SK-N-SH treated with all-trans-retinoic acid at 6 μM for 48 hours (cell line): ENCODE results near the gene DCTN5.

Experiments used
- ATAC-seq: fragments of 200-7000 bp; cut with Tn5 transposase; 3 replicates; pipeline ENCODE4 v1.9.1; 2020; ENCODE audit warnings: mild to moderate bottlenecking, moderate library complexity
- ARNTL ChIP-seq: fragments of 450-650 bp; formaldehyde crosslinking; IDR thresholded peaks from 2 replicates; pipeline ENCODE4 v1.5.0; 2020; ENCODE audit warnings: low read depth, mild to moderate bottlenecking, moderate library complexity, borderline replicate concordance
- BACH2 ChIP-seq: fragments of 250-450 bp; sonication (Bioruptor Pico); IDR thresholded peaks from 2 replicates; pipeline ENCODE4 v1.9.0; 2021; ENCODE audit warnings: mild to moderate bottlenecking, borderline replicate concordance
- CREB5 ChIP-seq: fragments of 250-450 bp; sonication (Bioruptor Pico); IDR thresholded peaks from 2 replicates; pipeline ENCODE4 v1.5.1; 2020; ENCODE audit warnings: low read depth, mild to moderate bottlenecking, moderate library complexity
- CSDC2 ChIP-seq: fragments of 250-450 bp; sonication (Bioruptor Pico); IDR thresholded peaks from 2 replicates; pipeline ENCODE4 v1.5.0; 2020; ENCODE audit warnings: mild to moderate bottlenecking, moderate library complexity
- ESRRG ChIP-seq: fragments of 250-450 bp; sonication (Bioruptor Pico); IDR thresholded peaks from 2 replicates; pipeline ENCODE4 v1.6.1; 2021; ENCODE audit warnings: mild to moderate bottlenecking
- GLIS3 ChIP-seq: fragments of 250-450 bp; sonication (Bioruptor Pico); IDR thresholded peaks from 2 replicates; pipeline ENCODE4 v1.5.0; 2020; ENCODE audit warnings: mild to moderate bottlenecking, moderate library complexity
- ISL1 ChIP-seq: fragments of 250-450 bp; sonication (Bioruptor Pico); IDR thresholded peaks from 2 replicates; pipeline ENCODE4 v2.1.2; 2022; ENCODE audit warnings: mild to moderate bottlenecking, moderate library complexity
- POU6F1 ChIP-seq: fragments of 250-450 bp; sonication (Bioruptor Pico); IDR thresholded peaks from 2 replicates; pipeline ENCODE4 v1.8.0; 2021; ENCODE audit warnings: low read depth, mild to moderate bottlenecking, moderate library complexity, borderline replicate concordance
- RARB ChIP-seq: fragments of 250-450 bp; sonication (Bioruptor Pico); IDR thresholded peaks from 2 replicates; pipeline ENCODE4 v1.8.0; 2021; ENCODE audit warnings: mild to moderate bottlenecking, moderate library complexity
- TCF4 ChIP-seq: fragments of 250-450 bp; sonication (Bioruptor Pico); IDR thresholded peaks from 2 replicates; pipeline ENCODE4 v1.8.0; 2021; ENCODE audit warnings: mild to moderate bottlenecking, moderate library complexity, borderline replicate concordance
- TOX ChIP-seq: fragments of 250-450 bp; sonication (Bioruptor Pico); IDR thresholded peaks from 2 replicates; pipeline ENCODE4 v1.8.0; 2021; ENCODE audit warnings: mild to moderate bottlenecking, moderate library complexity, borderline replicate concordance
- ZC3H10 ChIP-seq: fragments of 250-450 bp; sonication (Bioruptor Pico); IDR thresholded peaks from 2 replicates; pipeline ENCODE4 v1.5.1; 2021; ENCODE audit warnings: mild to moderate bottlenecking, moderate library complexity
- ZFP3 ChIP-seq: fragments of 250-450 bp; sonication (Bioruptor Pico); IDR thresholded peaks from 2 replicates; pipeline ENCODE4 v1.5.0; 2020; ENCODE audit warnings: mild to moderate bottlenecking, moderate library complexity
- ZFP30 ChIP-seq: fragments of 450-650 bp; formaldehyde crosslinking; IDR thresholded peaks from 2 replicates; pipeline ENCODE4 v1.5.0; 2022; ENCODE audit warnings: mild to moderate bottlenecking, moderate library complexity
- ZNF70 ChIP-seq: fragments of 450-650 bp; formaldehyde crosslinking; IDR thresholded peaks from 2 replicates; pipeline ENCODE4 v1.5.0; 2020; ENCODE audit warnings: mild to moderate bottlenecking, moderate library complexity
- ZNF8 ChIP-seq: fragments of 450-650 bp; formaldehyde crosslinking; IDR thresholded peaks from 2 replicates; pipeline ENCODE4 v1.5.0; 2020; ENCODE audit warnings: mild to moderate bottlenecking, moderate library complexity
- TF ChIP-seq, protein P1 (sequence below): fragments of 250-450 bp; sonication (Bioruptor Pico); IDR thresholded peaks from 2 replicates; pipeline ENCODE4 v1.8.0; 2020; ENCODE audit warnings: mild to moderate bottlenecking, moderate library complexity, borderline replicate concordance
- TF ChIP-seq, protein P2 (sequence below): fragments of 250-450 bp; sonication (Bioruptor Pico); IDR thresholded peaks from 2 replicates; pipeline ENCODE4 v1.5.1; 2021; ENCODE audit warnings: mild to moderate bottlenecking, moderate library complexity

DCTN5 gene

GRCh38 chr16:23640615-23640930 lies 693 bp upstream of the DCTN5 start:
- no peak for TF ChIP-seq ZNF8 (CRISPR knock-in tag)
- TF ChIP-seq ZNF70 (CRISPR knock-in tag): no peak
- TF ChIP-seq, all 23 proteins: peak for 0

GRCh38 chr16:23642246-23642774 lies 1.0 kb downstream of the DCTN5 start:
- TF ChIP-seq ARNTL: no peak
- no peak for ATAC-seq

More at GRCh38 chr16:23640615-23640930, 693 bp upstream of the DCTN5 start:
- ATAC-seq: no peak

- TF ChIP-seq GLIS3 (CRISPR knock-in tag): no peak
- TF ChIP-seq, protein P1, sequence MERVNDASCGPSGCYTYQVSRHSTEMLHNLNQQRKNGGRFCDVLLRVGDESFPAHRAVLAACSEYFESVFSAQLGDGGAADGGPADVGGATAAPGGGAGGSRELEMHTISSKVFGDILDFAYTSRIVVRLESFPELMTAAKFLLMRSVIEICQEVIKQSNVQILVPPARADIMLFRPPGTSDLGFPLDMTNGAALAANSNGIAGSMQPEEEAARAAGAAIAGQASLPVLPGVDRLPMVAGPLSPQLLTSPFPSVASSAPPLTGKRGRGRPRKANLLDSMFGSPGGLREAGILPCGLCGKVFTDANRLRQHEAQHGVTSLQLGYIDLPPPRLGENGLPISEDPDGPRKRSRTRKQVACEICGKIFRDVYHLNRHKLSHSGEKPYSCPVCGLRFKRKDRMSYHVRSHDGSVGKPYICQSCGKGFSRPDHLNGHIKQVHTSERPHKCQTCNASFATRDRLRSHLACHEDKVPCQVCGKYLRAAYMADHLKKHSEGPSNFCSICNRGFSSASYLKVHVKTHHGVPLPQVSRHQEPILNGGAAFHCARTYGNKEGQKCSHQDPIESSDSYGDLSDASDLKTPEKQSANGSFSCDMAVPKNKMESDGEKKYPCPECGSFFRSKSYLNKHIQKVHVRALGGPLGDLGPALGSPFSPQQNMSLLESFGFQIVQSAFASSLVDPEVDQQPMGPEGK (CRISPR knock-in tag): no peak
- no peak for TF ChIP-seq CREB5 (CRISPR knock-in tag)
- TF ChIP-seq ZC3H10: no peak
- TF ChIP-seq BACH2 (CRISPR knock-in tag): no peak
- TF ChIP-seq POU6F1 (CRISPR knock-in tag): no peak
- no peak for TF ChIP-seq ZFP3 (CRISPR knock-in tag)
- no peak for TF ChIP-seq TOX
- TF ChIP-seq TCF4 (CRISPR knock-in tag): no peak
- no peak for TF ChIP-seq CSDC2 (CRISPR knock-in tag)
- TF ChIP-seq ZNF8 (CRISPR knock-in tag): no peak
- TF ChIP-seq ARNTL: no peak
- no peak for TF ChIP-seq ZFP30 (CRISPR knock-in tag)
- TF ChIP-seq RARB (CRISPR knock-in tag): no peak
- TF ChIP-seq, protein P2, sequence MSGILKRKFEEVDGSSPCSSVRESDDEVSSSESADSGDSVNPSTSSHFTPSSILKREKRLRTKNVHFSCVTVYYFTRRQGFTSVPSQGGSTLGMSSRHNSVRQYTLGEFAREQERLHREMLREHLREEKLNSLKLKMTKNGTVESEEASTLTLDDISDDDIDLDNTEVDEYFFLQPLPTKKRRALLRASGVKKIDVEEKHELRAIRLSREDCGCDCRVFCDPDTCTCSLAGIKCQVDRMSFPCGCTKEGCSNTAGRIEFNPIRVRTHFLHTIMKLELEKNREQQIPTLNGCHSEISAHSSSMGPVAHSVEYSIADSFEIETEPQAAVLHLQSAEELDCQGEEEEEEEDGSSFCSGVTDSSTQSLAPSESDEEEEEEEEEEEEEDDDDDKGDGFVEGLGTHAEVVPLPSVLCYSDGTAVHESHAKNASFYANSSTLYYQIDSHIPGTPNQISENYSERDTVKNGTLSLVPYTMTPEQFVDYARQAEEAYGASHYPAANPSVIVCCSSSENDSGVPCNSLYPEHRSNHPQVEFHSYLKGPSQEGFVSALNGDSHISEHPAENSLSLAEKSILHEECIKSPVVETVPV (CRISPR knock-in tag): no peak
- ATAC-seq: peak; percentile 25; the same call in 1 of the 3 replicates
Observed at GRCh38 chr16:23650674-23651416, 9.6 kb downstream of the DCTN5 start.

DNA sequence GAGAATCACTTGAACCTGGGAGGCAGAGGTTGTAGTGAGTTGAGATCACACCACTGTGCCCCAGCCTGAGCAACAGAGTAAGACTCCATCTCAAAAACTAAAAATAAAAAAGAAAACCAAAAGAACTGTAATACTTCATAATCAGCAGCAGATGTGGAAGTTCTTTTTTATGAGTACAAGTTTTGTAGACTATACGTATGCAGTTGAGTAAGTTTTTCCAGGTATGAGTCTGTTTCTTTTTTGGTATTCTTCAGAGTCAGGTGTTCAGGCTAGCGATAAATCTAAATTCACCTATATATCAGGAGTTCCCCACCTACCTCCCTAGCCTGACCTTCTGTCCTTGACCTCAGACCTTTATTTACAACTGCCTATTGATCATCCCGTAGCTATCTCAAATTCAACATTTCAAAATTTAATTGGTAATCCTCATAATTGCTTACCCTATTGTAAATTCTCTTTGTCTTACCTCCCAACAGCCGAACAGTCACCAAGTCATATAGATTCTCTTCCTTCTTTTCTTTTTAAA lies 10.7 kb downstream of the DCTN5 start:
- ATAC-seq: no peak

More for the DNA sequence above, 10.7 kb downstream of the DCTN5 start:
- no peak for TF ChIP-seq CSDC2 (CRISPR knock-in tag)
- TF ChIP-seq, protein P1 (CRISPR knock-in tag): no peak
- no peak for TF ChIP-seq CREB5 (CRISPR knock-in tag)
- no peak for TF ChIP-seq ISL1
- TF ChIP-seq, protein P2 (CRISPR knock-in tag): no peak
- no peak for TF ChIP-seq ZFP30 (CRISPR knock-in tag)
- no peak for TF ChIP-seq ZFP3 (CRISPR knock-in tag)
- TF ChIP-seq TCF4 (CRISPR knock-in tag): no peak
- no peak for TF ChIP-seq TOX
- TF ChIP-seq POU6F1 (CRISPR knock-in tag): no peak
- TF ChIP-seq BACH2 (CRISPR knock-in tag): no peak
- no peak for TF ChIP-seq ESRRG (CRISPR knock-in tag)
- TF ChIP-seq ZC3H10: no peak
